SK-N-SH (cell line): ENCODE results near the gene ALDH3A1. TPM values are rescaled to one million over a fixed set of nuclear protein-coding genes. Genes with fewer than 3 reads are reported as not detected.
"Not testable (repeated sequence)": the region's sequence is repeated elsewhere in the genome, so short reads cannot be mapped to it uniquely, and the experiment has no call there.

Source experiments
- CTCF ChIA-PET: fragments of 300-600, 350-600 bp; formaldehyde crosslinking; extraction: SDS; loops from one replicate; lab custom pipeline; 2021; lab: Yijun Ruan, JAX
- POLR2A ChIA-PET: fragments of 350-600 bp; sonication (Branson Sonifier 250); formaldehyde crosslinking; extraction: SDS; loops from one replicate; lab custom pipeline; 2020; ENCODE audit warnings: antibody characterized with exemption, inconsistent platforms; lab: Yijun Ruan, JAX
- DNase-seq: peaks from one replicate; pipeline ENCODE4 v3.0.0; 2012
- H2AFZ ChIP-seq: fragments of 200-600 bp; sonication (generic); 2 replicates; pipeline ENCODE4 v1.8.1; 2016; ENCODE audit warnings: antibody characterized with exemption, mild to moderate bottlenecking, low read depth
- H3F3A ChIP-seq: fragments of 200-600 bp; sonication (generic); replicated peaks from 2 replicates; pipeline ENCODE3; 2016; ENCODE audit warnings: antibody characterized with exemption, mild to moderate bottlenecking; ENCODE audit not compliant: insufficient read depth
- H3K27ac ChIP-seq, 2 experiments: fragments of 200-500 bp in 1 of 2; fragments of 200-600 bp in 1 of 2; sonication (Bioruptor generic) in 1 of 2; sonication (generic), shearing (Covaris generic) in 1 of 2; 2 replicates each; pipeline versions ENCODE4 v1.5.1 to v1.6.1; 2014 to 2016; ENCODE audit warnings: low read depth in 2 of 2, inconsistent platforms in 1 of 2, low read length in 1 of 2, mild to moderate bottlenecking in 1 of 2, mixed read lengths in 1 of 2
- H3K27me3 ChIP-seq: fragments of 200-600 bp; sonication (generic), shearing (Covaris generic); 2 replicates; pipeline ENCODE4 v1.6.1; 2016; ENCODE audit warnings: mixed run types; ENCODE audit not compliant: insufficient read depth
- H3K36me3 ChIP-seq, 2 experiments: fragments of 200-500 bp in 1 of 2; fragments of 200-600 bp in 1 of 2; sonication (Bioruptor generic) in 1 of 2; sonication (generic) in 1 of 2; replicated peaks in 1 of 2; 2 replicates each; pipeline versions ENCODE3 to v1.5.1; 2014 to 2016; ENCODE audit warnings: low read length in 1 of 2, mild to moderate bottlenecking in 1 of 2; ENCODE audit not compliant: insufficient read depth in 2 of 2, control insufficient read depth in 1 of 2
- H3K4me1 ChIP-seq, 2 experiments: fragments of 200-500 bp in 1 of 2; fragments of 200-600 bp in 1 of 2; sonication (Bioruptor generic) in 1 of 2; sonication (generic), shearing (Covaris generic) in 1 of 2; 2 replicates each; pipeline versions ENCODE4 v1.5.1 to v1.6.1; 2014 to 2016; ENCODE audit warnings: low read depth in 1 of 2, low read length in 1 of 2, mixed run types in 1 of 2; ENCODE audit not compliant: insufficient read depth in 2 of 2, control insufficient read depth in 1 of 2
- H3K4me2 ChIP-seq: fragments of 200-600 bp; sonication (generic), shearing (Covaris generic); 2 replicates; pipeline ENCODE4 v1.6.1; 2017; ENCODE audit warnings: mixed run types
- H3K4me3 ChIP-seq, 2 experiments: fragments of 200-500 bp in 1 of 2; fragments of 200-600 bp in 1 of 2; sonication (Bioruptor generic) in 1 of 2; sonication (generic), shearing (Covaris generic) in 1 of 2; 2 replicates each; pipeline versions ENCODE4 v1.5.1 to v1.8.1; 2014 to 2016; ENCODE audit warnings: low read depth in 2 of 2, inconsistent platforms in 1 of 2, low read length in 1 of 2, mild to moderate bottlenecking in 1 of 2, mixed read lengths in 1 of 2, moderate library complexity in 1 of 2
- H3K79me2 ChIP-seq: fragments of 200-600 bp; sonication (generic); 2 replicates; pipeline ENCODE4 v1.8.1; 2017; ENCODE audit warnings: mild to moderate bottlenecking; ENCODE audit not compliant: insufficient read depth
- H3K9ac ChIP-seq: fragments of 200-600 bp; sonication (generic); 2 replicates; pipeline ENCODE4 v1.6.1; 2017; ENCODE audit warnings: mixed run types
- H3K9me2 ChIP-seq: fragments of 200-600 bp; sonication (generic); 2 replicates; pipeline ENCODE4 v1.6.1; 2017; ENCODE audit warnings: mixed run types
- H3K9me3 ChIP-seq: fragments of 200-600 bp; sonication (generic); 2 replicates; pipeline ENCODE4 v1.6.1; 2017; ENCODE audit warnings: mixed run types, mild to moderate bottlenecking, moderate library complexity
- H4K20me1 ChIP-seq: fragments of 200-600 bp; sonication (generic); 2 replicates; pipeline ENCODE4 v1.6.1; 2017; ENCODE audit warnings: mild to moderate bottlenecking, mixed run types; ENCODE audit not compliant: insufficient read depth
- EP300 ChIP-seq, 2 experiments: IDR thresholded peaks; 2 replicates each; pipeline versions ENCODE4 v1.4.0 to v1.6.1; 2012; ENCODE audit warnings: borderline replicate concordance in 1 of 2, low read depth in 1 of 2, low read length in 1 of 2
- FOSL2 ChIP-seq: IDR thresholded peaks from 2 replicates; pipeline ENCODE4 v1.4.0; 2012; ENCODE audit warnings: low read depth, mild to moderate bottlenecking, moderate library complexity, borderline replicate concordance
- FOXJ3 ChIP-seq: sonication (generic); formaldehyde crosslinking; IDR thresholded peaks from 2 replicates; pipeline ENCODE4 v1.5.1; 2020; ENCODE audit warnings: mild to moderate bottlenecking, missing genetic modification reagents
- GABPA ChIP-seq: IDR thresholded peaks from 2 replicates; pipeline ENCODE4 v1.4.0; 2012; ENCODE audit warnings: low read depth, mild to moderate bottlenecking
- GATA2 ChIP-seq: sonication (generic); formaldehyde crosslinking; IDR thresholded peaks from 2 replicates; pipeline ENCODE4 v1.5.0; 2020; ENCODE audit warnings: mild to moderate bottlenecking, missing genetic modification reagents
- IRF3 ChIP-seq: fragments of 150-350 bp; IDR thresholded peaks from 2 replicates; pipeline ENCODE4 v1.6.1; 2016; ENCODE audit warnings: mild to moderate bottlenecking, low read depth, low read length
- JUND ChIP-seq: IDR thresholded peaks from 2 replicates; pipeline ENCODE4 v1.4.0; 2012
- MEF2A ChIP-seq: IDR thresholded peaks from 2 replicates; pipeline ENCODE4 v1.4.0; 2012; ENCODE audit warnings: low read depth, borderline replicate concordance
- MXI1 ChIP-seq: IDR thresholded peaks from 2 replicates; pipeline ENCODE4 v1.6.1; 2012; ENCODE audit warnings: mild to moderate bottlenecking, low read depth, low read length, improper control_type of control experiment
- NRF1 ChIP-seq: IDR thresholded peaks from 2 replicates; pipeline ENCODE4 v1.6.1; 2012; ENCODE audit warnings: low read depth, mild to moderate bottlenecking, low read length
- PBX3 ChIP-seq: IDR thresholded peaks from 2 replicates; pipeline ENCODE4; 2012
- RAD21 ChIP-seq: IDR thresholded peaks from 2 replicates; pipeline ENCODE4 v1.6.1; 2012; ENCODE audit warnings: mild to moderate bottlenecking, low read length
- RCOR1 ChIP-seq: fragments of 150-350 bp; IDR thresholded peaks from 2 replicates; pipeline ENCODE4 v1.6.1; 2017; ENCODE audit warnings: antibody characterized with exemption, low read length
- RXRA ChIP-seq: IDR thresholded peaks from 2 replicates; pipeline ENCODE4 v1.4.0; 2012; ENCODE audit warnings: low read depth, mild to moderate bottlenecking, borderline replicate concordance
- SIN3A ChIP-seq: IDR thresholded peaks from 2 replicates; pipeline ENCODE4 v1.6.1; 2012; ENCODE audit warnings: low read depth, mild to moderate bottlenecking, low read length, moderate library complexity, borderline replicate concordance
- SMC3 ChIP-seq: IDR thresholded peaks from 2 replicates; pipeline ENCODE4 v1.6.1; 2012; ENCODE audit warnings: low read depth, low read length, improper control_type of control experiment
- TEAD4 ChIP-seq: IDR thresholded peaks from 2 replicates; pipeline ENCODE4 v1.4.0; 2012; ENCODE audit warnings: mild to moderate bottlenecking, borderline replicate concordance; ENCODE audit not compliant: insufficient read depth
- ZBTB33 ChIP-seq: IDR thresholded peaks from 2 replicates; pipeline ENCODE4 v1.4.0; 2012; ENCODE audit warnings: low read depth, borderline replicate concordance
- WGBS: methylation state at CpG from one replicate; pipeline ENCODE4 v1.1.6; 2017; ENCODE audit warnings: low lambda C conversion rate; 5-methylcytosine and 5-hydroxymethylcytosine counted together
- polyA plus RNA-seq, 3 experiments: library from polyadenylated mRNA; depleted of rRNA; stranded (reverse); fragments of >200 nt; gene quantifications; 2 replicates each; pipeline ENCODE4 v1.2.3, GENCODE V29; 2012
- TF ChIP-seq, protein P1 (sequence below): IDR thresholded peaks from 2 replicates; pipeline ENCODE4 v1.4.0; 2012; ENCODE audit warnings: low read depth, borderline replicate concordance
- TF ChIP-seq, protein P2 (sequence below): fragments of 150-350 bp; IDR thresholded peaks from 2 replicates; pipeline ENCODE4 v1.6.1; 2017; ENCODE audit warnings: antibody characterized with exemption, low read length, low read depth, borderline replicate concordance

The ALDH3A1 gene
- polyA plus RNA-seq, 1 of the 3 experiments (the other 2 are of a cell fraction), result 0.79 TPM

DNA sequence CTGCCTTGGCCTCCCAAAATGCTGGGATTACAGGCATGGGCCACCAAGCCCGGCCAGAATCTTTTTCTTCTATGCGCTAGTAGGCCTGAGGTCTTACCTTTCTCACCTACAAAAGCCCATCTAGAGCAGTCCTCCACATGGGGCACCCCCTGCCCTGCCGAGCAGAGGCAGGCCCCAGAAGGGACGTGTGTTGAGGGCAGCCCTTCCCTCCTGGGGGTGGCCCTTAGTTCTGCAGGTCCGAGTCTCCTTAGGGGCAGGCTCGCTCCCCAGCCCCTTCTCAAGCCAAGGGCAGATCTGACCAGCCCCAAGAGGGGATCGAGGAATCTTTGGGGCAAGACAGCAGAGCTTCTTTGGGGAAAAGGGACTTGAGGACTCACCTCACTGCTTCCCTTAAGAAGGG is 17.9 kb upstream of the ALDH3A1 start:
- POLR2A ChIA-PET, result interaction anchor here (0.6 kb wide), 1 partner anchor 118 kb away, joined by 3 read pairs; no protein-coding TSS in a partner anchor
- CTCF ChIA-PET, result interaction anchor here (0.6 to 8.8 kb wide), 46 partner anchors 9 to 410 kb away, joined by 3 to 292 read pairs (median 5); partner anchors contain the start of genes ALDH3A2, B9D1 and RNF112

DNA sequence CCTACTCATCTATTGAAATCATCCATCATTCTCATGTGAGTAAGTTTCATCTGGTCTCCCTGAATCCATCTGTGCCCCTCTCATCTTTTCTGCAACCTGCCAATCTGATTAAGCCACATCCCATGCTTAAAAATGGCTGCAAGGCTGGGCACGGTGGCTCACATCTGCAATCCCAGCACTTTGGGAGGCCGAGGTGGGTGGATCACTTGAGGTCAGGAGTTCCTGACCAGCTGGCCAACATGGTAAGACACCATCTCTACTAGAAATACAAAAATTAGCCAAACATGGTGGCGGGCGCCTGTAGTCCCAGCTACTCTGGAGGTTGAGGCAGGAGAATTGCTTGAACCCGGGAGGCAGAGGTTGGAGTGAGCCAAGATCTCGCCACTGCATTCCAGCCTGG is 15.9 kb upstream of the ALDH3A1 start:
- not testable (repeated sequence) for H3K27me3 ChIP-seq, H3K9ac ChIP-seq, H3K9me3 ChIP-seq, H3K4me1 ChIP-seq, H3K9me2 ChIP-seq, H3K79me2 ChIP-seq, H4K20me1 ChIP-seq, H3K4me3 ChIP-seq, H3K36me3 ChIP-seq, DNase-seq, H3K4me2 ChIP-seq, H3K27ac ChIP-seq, H2AFZ ChIP-seq, H3F3A ChIP-seq
- CTCF ChIA-PET, result interaction anchor here (1.1 to 8.8 kb wide), 9 partner anchors 15 to 401 kb away, joined by 3 to 292 read pairs (median 20); partner anchors contain the start of genes ALDH3A1 and B9D1
- WGBS, result 96% methylated on average over 6 of the region's 6 CpGs
- POLR2A ChIA-PET, result interaction anchor here (0.9 kb wide), 1 partner anchor 22 kb away, joined by 3 read pairs; no protein-coding TSS in a partner anchor

More for the DNA sequence above, 17.9 kb upstream of the ALDH3A1 start:
- no peaks in the 10 kb centered on the region for H3K36me3 ChIP-seq
- H3K4me1 ChIP-seq, result peaks cover 2 to 3% of the 10 kb centered on the region in 2 experiments; a peak in 2 of 4 replicates
- 42% methylated on average over 5 of the region's 7 CpGs for WGBS
- no peak overlapping the region for H2AFZ ChIP-seq
- no peak for DNase-seq
- H3K79me2 ChIP-seq, result no peaks in the 10 kb centered on the region
- H3K9me2 ChIP-seq, result no peaks in the 10 kb centered on the region
- H3K9ac ChIP-seq, result no peak overlapping the region
- H3K27me3 ChIP-seq, result no peaks in the 10 kb centered on the region
- peaks cover 7% of the 10 kb centered on the region for H3F3A ChIP-seq
- no peak overlapping the region for H3K4me2 ChIP-seq
- H3K9me3 ChIP-seq, result no peaks in the 10 kb centered on the region
- no peaks in the 10 kb centered on the region for H4K20me1 ChIP-seq
- no peak overlapping the region for H3K4me3 ChIP-seq
- no peak for TF ChIP-seq IRF3
- TF ChIP-seq, protein P1, sequence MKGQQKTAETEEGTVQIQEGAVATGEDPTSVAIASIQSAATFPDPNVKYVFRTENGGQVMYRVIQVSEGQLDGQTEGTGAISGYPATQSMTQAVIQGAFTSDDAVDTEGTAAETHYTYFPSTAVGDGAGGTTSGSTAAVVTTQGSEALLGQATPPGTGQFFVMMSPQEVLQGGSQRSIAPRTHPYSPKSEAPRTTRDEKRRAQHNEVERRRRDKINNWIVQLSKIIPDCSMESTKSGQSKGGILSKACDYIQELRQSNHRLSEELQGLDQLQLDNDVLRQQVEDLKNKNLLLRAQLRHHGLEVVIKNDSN, result no peak
- TF ChIP-seq GATA2 (CRISPR knock-in tag), result no peak
- TF ChIP-seq FOSL2, result no peak
- TF ChIP-seq FOXJ3, result no peak
- TF ChIP-seq ZBTB33, result no peak
- no peak for TF ChIP-seq EP300 (IDR thresholded peaks at IDR 0.05; ENCODE audit: borderline replicate concordance in 1 of 2, low read depth in 1 of 2, low read length in 1 of 2)
- no peak for TF ChIP-seq TEAD4
- TF ChIP-seq JUND, result no peak
- no peak for TF ChIP-seq PBX3
- TF ChIP-seq, protein P2, sequence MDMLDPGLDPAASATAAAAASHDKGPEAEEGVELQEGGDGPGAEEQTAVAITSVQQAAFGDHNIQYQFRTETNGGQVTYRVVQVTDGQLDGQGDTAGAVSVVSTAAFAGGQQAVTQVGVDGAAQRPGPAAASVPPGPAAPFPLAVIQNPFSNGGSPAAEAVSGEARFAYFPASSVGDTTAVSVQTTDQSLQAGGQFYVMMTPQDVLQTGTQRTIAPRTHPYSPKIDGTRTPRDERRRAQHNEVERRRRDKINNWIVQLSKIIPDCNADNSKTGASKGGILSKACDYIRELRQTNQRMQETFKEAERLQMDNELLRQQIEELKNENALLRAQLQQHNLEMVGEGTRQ, result no peak
- TF ChIP-seq SMC3, result no peak
- no peak for TF ChIP-seq RCOR1
- TF ChIP-seq RAD21, result no peak
- TF ChIP-seq GABPA, result no peak
- TF ChIP-seq SIN3A, result no peak
- no peak for TF ChIP-seq MXI1
- TF ChIP-seq RXRA, result no peak
- TF ChIP-seq NRF1, result no peak
- no peak for TF ChIP-seq MEF2A
- H3K27ac ChIP-seq, result no peak overlapping the region
